HG03039 (cell line): ENCODE data around the gene DIP2B.
"Not testable (repeated sequence)": the region's sequence is repeated elsewhere in the genome, so short reads cannot be mapped to it uniquely, and the experiment has no call there.

ENCODE experiments used
- ATAC-seq: cut with Tn5 transposase; IDR thresholded peaks from one replicate; pipeline ENCODE4 v1.9.1; 2021; ENCODE audit warnings: mild to moderate bottlenecking, moderate library complexity; ENCODE audit not compliant: unreplicated experiment

The DIP2B gene, protein sequence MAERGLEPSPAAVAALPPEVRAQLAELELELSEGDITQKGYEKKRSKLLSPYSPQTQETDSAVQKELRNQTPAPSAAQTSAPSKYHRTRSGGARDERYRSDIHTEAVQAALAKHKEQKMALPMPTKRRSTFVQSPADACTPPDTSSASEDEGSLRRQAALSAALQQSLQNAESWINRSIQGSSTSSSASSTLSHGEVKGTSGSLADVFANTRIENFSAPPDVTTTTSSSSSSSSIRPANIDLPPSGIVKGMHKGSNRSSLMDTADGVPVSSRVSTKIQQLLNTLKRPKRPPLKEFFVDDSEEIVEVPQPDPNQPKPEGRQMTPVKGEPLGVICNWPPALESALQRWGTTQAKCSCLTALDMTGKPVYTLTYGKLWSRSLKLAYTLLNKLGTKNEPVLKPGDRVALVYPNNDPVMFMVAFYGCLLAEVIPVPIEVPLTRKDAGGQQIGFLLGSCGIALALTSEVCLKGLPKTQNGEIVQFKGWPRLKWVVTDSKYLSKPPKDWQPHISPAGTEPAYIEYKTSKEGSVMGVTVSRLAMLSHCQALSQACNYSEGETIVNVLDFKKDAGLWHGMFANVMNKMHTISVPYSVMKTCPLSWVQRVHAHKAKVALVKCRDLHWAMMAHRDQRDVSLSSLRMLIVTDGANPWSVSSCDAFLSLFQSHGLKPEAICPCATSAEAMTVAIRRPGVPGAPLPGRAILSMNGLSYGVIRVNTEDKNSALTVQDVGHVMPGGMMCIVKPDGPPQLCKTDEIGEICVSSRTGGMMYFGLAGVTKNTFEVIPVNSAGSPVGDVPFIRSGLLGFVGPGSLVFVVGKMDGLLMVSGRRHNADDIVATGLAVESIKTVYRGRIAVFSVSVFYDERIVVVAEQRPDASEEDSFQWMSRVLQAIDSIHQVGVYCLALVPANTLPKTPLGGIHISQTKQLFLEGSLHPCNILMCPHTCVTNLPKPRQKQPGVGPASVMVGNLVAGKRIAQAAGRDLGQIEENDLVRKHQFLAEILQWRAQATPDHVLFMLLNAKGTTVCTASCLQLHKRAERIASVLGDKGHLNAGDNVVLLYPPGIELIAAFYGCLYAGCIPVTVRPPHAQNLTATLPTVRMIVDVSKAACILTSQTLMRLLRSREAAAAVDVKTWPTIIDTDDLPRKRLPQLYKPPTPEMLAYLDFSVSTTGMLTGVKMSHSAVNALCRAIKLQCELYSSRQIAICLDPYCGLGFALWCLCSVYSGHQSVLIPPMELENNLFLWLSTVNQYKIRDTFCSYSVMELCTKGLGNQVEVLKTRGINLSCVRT (N-terminal part only)

DNA sequence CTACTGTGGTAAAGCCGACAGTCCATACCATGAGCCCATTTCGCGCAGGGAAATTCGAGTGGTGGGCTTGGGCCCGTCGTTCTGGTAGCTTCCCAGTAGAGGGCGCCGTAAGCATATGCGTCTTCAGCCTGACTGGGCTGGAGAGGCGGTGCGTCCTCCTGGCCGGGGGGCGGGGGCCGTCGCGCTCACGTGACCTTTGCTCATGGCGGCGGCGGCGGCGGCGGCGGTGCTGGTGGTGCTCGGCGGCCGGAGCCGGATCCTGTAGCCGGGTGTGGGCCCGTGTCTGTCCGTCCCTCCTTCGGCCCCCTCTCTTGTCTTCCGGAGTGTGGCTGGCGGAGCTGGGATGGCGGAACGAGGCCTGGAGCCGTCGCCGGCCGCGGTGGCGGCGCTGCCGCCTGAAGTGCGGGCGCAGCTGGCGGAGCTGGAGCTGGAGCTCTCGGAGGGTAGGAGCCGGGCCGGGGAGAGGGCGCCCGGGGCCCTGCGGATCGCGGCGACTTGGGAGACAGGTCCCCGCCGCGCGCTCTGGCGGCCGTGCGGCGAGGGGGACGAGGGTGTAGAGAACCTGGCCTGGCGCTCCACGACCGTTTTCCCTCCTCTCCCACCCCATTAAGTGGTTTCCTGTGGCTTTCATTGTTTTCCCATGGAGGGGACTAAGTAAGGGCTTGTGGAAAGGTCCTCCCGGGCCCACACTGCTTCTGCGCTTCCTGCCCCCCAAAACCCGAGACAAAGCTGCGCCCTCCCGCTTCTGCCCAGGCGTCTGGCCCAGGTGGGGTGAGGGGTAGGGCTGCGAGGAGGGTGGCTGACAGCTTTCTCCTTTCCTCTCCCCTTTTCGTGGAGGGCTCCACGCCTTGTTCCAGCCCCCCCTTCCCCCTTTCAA, at the start of gene DIP2B:
DIP2B (plus strand) TSS at position 188 of the 877 bp plus-strand sequence; CDS start at position 344, 156 bp downstream.
- ATAC-seq = peak; percentile 70

DNA sequence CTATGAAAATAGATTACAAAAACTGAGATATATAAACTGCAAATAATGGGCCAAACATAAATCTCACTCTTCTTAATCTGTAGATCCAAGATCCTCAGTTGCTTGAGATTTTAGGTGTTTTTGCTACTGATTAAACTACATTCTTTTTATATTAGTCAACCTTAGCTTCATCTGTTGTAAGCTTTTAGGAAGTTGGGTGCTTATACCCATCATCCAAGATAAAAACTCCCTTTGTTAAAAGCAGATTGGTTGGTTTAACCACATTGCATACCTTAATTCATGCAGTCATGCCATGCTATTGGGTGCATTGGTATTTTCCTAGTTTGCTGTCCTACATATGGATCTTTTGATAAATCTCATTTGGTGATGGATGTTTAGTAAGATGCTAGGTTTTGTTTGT, 46.2 kb upstream of the DIP2B start:
- ATAC-seq = no peak

DNA sequence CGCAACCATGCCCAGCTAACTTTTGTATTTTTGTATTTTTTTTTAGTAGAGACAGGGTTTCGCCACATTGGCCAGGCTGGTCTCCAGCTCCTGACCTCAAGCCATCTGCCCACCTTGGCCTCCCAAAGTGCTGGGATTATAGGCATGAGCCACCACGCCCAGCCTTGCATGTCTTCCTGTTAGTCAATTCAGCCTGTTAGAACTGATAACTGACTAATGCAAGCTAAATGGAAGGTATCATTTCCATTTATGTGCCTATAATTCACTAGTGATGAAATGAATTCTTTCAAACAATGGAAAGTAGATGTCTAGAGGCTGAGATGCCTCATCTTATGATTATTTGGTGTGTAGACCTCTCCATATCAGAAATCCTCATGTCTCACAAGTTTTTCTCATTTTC, 37.3 kb upstream of the DIP2B start:
- ATAC-seq = no peak

DNA sequence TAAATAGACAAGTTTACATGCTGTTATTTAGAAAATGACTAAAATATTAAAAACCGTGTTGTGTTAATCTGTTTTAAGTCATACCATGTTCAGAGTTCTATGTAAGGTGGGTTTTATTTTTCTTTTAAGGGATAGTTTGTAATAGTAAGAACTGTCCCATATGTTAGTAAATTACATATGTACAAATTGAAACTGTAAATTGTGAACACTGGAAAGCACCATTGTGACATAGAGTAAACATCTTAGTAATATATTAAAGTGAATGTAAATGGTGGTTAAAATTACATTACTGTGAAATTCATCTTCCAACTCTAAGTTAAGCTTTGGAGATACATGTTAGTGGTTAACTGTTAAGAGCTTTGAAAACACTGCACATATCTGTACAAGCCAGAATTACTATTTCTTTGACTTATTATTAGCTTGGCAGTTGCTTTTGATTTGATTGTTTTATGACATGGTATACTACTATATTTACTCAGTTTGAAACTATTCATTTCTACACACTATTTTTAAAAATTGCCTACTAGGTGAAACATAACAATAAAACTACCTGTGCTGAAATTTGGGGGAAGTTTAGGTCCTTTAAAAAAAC, 27.4 kb upstream of the DIP2B start:
- no peak for ATAC-seq

DNA sequence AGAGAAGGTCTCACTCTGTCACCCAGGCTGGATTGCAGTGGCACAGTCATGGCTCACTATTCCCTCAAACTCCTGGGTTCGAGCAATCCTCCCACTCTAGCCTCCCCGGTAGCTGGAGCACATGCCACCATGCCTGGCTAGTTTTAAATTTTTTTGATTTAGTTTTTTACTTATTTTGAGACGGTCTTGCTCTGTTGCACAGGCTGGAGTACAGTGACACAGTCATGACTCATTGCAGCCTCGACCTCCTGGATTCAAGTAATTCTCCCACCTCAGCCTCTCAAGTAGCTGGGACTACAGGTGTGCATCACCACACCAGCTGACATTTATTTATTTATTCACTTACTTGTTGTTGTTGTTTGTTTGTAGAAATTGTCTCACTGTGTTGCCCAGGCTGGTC, 22.2 kb upstream of the DIP2B start:
- ATAC-seq = no peak

DNA sequence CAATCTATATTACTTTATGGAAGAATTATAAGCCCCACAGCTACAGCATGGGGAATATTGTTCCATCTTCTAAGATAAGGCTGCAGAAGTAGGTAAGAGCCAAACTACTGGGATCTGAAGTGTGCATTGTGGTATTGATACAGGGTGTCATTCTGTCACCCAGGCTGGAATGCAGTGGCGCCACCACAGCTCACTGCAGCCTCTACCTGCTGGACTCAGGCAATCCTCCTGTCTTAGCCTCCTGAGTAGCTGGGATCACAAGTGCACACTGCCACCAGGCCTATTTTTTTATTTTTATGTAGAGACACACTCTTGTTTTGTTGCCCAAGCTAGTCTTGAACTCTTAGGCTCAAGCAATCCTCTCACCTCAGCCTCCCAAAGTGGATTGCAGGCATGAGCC, 21.3 kb upstream of the DIP2B start:
- ATAC-seq = no peak

DNA sequence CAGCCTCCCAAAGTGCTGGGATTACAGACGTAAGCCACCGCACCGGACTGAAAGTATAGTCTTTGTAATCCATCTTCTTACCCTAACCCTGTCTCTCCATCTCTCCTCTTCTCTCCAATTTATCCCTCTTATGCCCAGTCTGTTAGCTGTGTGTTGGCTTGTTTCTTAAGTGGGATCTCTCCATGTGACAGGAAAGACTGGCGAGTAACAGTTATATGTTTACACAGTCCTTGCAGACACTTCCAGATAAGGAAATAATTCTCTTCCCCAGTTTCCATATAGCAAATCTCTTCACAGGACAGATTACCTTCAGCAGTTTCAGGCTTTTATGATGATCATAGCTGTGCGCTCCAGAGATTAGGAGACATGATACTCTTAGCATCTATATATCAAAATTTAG, 16.0 kb upstream of the DIP2B start:
- no peak for ATAC-seq

DNA sequence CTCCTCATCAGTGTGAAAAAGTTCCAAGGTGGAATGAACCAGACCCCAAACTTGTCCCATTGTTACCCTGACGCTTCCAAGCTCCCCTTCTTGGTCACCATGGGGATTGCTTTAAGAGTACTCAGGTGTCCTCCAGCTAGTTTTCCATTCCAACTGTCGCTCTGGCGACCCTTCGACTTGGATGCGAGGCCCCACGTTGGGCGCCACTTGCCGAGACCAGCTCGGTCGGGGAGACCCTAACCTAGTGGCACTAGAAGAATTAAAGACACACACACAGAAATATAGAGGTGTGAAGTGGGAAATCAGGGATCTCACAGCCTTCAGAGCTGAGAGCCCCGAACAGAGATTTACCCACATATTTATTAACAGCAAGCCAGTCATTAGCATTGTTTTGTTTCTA, 6.7 kb upstream of the DIP2B start:
- ATAC-seq = not testable (repeated sequence)

DNA sequence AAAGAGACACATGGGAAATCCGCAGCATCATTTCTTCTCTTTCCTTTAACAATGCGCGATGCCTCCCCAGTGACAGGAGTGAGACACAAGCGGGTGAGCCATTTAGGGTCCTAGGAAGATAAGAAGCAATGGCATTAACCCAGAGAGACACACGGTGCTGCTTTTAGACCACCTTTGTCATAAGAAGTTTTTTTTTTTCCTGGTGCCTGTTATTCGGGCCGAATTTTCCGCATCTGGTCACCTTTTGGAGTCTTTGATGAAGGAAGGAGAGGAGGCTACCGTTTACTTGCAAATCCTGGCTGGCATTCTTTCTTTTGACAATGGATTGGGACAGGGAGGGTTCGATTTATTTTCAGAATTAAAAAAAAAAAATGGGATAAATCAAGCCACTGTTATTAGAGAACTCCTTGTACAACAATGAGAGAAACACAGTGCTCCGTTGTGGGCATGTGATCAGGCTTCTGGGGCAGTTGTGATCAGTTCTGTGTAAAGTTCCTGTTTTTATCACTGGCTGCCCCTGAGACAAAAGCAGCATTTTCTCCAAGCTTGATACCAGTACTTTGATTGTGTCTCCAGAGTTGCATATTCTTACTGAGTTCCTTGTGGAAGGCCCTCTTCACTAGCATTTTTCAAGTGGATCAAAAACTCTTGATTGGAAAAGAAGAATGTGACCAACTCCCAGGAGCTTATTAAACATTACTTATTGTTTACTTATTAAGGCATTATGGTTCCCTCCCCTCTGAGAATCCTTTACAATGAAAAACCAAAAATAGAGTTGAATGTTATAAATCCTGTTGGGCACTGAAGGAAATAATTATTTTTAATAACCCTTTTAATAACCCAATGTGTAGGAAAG, 1.1 kb downstream of the DIP2B start:
- no peak for ATAC-seq

DNA sequence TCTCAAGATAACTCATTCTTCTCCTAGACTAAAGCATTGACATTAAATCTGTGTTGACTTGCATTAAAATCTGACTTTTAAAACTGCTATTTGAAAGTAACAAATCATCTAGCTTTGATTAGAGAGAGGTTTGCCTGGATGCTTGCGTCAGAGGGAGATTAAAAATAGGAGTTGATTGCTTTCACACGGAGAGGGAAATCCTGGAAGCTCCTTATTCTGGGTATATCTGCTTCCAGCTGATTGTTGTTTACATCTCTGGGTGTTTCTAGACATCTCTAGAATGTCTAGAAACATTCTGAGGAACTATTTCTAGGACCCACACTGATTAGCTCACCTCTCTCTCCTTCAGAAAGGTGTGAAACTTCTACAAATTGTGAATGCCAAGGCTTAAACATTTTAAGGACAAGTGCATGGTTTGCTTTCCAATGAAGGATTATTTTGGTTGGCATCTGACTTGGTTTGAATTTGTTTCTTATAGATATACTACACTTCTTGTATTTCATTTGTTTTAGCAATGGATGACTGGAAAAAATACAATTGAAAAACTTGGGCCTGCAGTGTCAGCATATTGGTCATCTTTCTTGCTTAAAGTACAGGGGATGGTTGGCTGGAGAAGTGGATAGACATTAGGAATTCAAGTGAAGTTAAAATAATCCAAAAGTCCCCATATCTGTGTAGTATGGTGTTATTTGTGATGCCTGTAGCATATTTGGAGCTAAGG, 2.1 kb downstream of the DIP2B start:
- no peak for ATAC-seq

DNA sequence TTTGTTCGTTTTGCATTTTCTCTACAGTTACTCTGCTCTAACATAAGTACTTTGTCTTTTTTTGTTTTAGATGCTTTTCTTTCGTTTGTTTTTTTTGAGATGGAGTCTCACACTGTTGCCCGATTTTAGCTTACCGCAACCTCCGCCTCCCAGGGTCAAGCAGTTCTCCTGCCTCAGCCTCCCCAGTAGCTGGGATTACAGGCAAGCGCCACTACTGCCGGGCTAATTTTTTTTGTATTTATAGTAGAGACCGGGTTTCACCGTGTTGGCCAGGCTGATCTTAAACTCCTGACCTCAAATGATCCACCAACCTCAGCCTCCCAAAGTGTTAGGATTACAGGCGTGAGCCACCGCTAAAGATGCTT, 2.7 kb downstream of the DIP2B start:
- ATAC-seq = no peak

DNA sequence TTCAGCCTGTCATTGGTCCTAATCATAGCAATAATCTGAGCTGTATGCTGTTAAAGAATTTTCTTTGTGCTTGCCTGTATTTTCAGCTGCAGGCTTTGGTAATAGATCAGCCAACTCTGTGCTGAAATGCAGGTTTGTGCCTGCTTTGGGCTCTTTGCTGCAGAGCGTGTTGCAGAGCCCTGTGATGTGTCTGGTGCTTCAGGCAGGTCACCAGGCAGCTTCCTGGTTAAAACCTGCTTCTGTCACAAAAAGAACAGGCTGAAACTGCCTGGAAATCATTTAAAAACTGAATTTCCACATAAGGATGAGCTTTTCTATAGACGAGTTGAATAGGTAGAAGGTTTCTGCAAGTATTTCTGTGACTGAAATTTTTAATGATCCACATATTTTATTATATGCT, 3.1 kb downstream of the DIP2B start:
- ATAC-seq = no peak

DNA sequence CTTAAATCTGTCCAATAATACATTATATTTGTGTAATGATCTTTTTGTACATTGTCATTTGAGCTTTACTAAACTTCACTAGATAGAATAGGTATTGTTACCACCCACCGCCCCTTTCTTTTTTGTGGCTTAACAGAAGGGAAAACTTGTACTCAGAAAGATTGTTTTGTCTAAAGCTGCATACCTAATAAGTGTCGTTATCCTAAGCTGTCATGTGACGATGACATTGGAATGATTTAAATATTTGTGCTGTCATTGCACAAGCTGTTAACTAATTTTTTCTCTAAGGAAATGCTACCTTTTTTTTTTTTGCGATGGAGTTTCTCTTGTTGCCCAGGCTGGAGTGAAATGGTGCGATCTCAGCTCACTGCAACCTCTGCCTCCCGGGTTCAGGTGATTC, 3.6 kb downstream of the DIP2B start:
- no peak for ATAC-seq

DNA sequence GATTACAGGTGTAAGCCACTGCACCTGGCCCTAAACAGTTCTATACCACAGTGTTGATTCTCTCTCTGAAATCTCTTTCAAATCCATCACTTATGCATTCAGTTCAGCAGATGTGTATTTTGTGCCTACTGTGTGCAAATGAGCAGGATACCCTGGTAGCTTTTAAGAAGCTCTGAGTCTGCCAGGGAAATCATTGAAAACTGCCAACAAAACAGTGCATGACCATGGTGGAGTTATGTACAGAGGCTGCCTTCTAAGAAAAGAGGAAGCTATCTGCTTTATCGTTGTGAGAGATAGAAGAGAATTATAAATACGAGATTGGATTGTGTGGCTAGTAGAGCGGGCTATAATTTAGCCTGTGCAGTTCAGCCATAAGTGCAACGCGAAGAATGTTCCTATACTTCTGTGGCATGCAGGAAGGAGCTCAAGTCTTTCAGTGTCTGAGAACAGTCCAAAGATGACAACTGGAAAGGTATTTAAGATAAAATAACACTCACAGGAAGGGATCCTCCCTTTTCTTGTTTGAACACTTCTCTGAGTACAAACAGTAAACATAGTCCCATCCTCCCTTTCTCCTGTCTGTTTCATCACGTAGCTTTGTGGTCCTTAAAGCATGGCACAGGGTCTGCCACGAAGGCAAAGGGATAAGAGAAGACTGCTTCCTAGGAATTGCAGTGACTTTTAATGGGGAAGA, 4.3 kb downstream of the DIP2B start:
- ATAC-seq = no peak

DNA sequence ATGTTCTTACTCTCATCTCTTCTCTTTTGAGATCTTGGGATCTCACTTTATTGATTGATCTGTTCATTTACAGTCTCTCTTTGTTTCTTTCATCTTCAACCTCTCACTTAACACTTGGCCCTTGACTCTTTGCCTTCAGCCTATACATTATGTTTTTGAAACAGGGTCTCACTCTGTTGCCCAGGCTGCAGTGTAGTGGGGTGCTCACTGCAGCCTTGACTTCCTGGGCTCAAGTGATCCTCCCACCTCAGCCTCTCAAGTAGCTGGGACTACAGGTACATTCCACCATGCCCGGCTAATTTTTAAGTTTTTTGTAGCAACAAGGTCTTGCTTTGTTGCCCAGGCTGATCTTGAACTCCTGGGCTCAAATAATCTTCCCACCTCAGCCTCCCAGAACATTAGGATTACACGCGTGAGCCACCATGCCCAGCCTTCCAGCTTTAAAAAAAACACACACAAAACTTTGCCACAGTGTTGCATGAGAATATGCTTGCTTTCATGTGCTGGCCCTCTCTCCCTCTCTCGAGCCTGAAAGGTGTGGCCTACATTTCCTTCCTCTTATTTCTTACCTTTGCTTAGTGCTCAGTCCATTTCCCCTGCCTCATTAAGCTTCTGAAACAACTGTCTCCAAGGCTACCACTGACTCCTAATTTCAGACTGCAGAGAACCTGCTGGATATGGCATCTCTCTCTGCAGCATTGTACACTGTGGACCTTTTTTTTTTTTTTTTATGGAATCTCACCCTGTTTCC, 9.9 kb downstream of the DIP2B start:
- no peak for ATAC-seq

DNA sequence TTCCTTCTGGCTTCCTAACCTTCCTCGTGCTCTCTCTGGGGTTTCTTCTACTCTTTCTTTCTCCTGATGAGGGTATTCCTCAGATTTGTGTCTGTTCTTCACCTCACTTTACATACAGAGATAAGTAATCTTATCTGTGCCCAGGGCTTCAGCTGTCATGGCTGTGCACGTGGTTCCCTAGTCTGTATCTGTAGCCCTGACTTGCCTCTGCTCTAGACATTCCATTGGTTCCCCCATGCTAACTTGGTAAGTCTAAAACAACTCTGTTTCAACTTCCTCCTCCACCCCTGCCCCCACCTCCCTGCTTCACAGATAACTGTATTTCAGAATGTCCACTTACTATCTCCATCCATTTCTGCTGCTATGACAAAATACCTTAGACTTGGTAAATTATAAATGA, 10.8 kb downstream of the DIP2B start:
- no peak for ATAC-seq

DNA sequence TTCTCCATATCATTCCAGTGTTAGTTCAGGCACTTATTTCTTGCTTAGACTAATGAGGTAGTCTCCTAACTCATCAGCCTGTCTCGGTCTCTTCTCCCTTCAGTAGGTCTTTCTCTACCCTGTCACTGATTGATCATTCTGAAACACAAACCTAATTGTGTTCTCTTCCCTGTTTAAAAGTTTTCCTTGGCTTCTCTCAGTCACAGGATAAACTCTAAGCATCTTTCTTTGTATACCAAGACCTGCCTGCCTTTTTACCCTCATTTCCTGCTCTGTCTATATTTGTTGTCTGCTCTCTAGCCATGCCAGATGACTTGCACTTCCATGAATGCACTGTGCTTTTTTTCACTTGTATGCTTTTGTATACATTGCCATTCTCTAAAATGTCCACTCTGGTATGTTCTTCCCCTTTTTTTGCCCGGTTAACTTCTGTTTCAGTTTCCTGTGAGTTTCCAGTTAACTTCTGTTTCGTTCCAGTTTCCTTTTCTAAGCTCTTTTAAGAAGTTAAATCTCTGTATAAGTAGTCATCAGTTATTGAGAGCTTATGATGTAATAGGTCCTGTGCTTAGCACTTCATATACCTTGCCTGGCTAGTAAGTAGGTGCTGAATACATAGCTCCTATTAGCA, 12.8 kb downstream of the DIP2B start:
- no peak for ATAC-seq
